A673 (cell line): ENCODE results near the gene SLC6A9.

Experiments
- EZH2 ChIP-seq: fragments of 200-600 bp; sonication (generic); IDR thresholded peaks from 2 replicates; pipeline ENCODE4 v1.6.1; 2017; ENCODE audit warnings: borderline replicate concordance, low read depth, mild to moderate bottlenecking, mixed read lengths, antibody characterized with exemption, low read length; ENCODE audit not compliant: poor library complexity, severe bottlenecking
- TF ChIP-seq, protein P1 (sequence below): fragments of 300-800, 200-600 bp; sonication (generic); conservative IDR thresholded peaks from 2 replicates; pipeline ENCODE4 v1.5.1; 2017; ENCODE audit warnings: low read depth, mild to moderate bottlenecking, antibody characterized with exemption, low read length, moderate library complexity, mixed read lengths

DNA sequence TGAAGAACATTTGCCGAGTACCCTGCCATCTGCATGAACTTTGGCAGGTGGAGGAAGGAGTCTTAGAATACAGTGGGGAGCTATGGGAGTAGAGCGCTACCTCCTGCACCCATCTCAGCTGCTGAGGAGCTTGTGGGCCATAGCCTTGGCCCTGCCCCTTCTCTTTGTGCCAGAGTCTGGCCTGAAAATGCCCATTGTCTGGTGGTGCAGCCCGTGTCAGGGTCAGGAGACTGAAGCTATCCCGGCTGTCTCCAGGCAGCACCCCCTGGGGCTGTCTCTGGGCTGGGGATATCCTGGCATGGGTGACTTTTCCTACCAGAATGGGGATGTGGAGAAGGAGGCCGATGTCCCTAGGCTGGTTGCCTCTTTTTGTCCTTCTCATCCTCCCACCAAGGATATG, 77.2 kb downstream of the SLC6A9 start:
- no peak for TF ChIP-seq EZH2
- TF ChIP-seq, protein P1, sequence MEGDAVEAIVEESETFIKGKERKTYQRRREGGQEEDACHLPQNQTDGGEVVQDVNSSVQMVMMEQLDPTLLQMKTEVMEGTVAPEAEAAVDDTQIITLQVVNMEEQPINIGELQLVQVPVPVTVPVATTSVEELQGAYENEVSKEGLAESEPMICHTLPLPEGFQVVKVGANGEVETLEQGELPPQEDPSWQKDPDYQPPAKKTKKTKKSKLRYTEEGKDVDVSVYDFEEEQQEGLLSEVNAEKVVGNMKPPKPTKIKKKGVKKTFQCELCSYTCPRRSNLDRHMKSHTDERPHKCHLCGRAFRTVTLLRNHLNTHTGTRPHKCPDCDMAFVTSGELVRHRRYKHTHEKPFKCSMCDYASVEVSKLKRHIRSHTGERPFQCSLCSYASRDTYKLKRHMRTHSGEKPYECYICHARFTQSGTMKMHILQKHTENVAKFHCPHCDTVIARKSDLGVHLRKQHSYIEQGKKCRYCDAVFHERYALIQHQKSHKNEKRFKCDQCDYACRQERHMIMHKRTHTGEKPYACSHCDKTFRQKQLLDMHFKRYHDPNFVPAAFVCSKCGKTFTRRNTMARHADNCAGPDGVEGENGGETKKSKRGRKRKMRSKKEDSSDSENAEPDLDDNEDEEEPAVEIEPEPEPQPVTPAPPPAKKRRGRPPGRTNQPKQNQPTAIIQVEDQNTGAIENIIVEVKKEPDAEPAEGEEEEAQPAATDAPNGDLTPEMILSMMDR, result no peak
